ENCODE measurements around the gene FTO. TPM values are rescaled to one million over a fixed set of nuclear protein-coding genes. Genes with fewer than 3 reads are reported as not detected.

FTO gene
- total RNA-seq, 4 donors from 2014 or later = 102 to 138 (median 130) TPM

- no peak for ATAC-seq
- WGBS, 2 donors (ENCODE audit: low coverage in 1 of 2) = 83 to 85% methylated on average over 4 of the region's 5 CpGs
- peaks cover 0 to 16% (median 3%) of the 10 kb centered on the region in 3 donors for H3K4me1 ChIP-seq
These were observed 242.9 kb downstream of the FTO start for GRCh38 chr16:53946746-53947386.

GRCh38 chr16:53947642-53948041 lies 243.7 kb downstream of the FTO start:
- Histone ChIP-seq H3K36me3 (peaks cover 0 to 2% of the 10 kb centered on the region in 2 donors), H3K4me1 (peaks cover 0 to 24% (median 7%) of the 10 kb centered on the region in 3 donors), H3K4me3 (no peak overlapping the region), H3K27me3 (no peaks in the 10 kb centered on the region), H3K27ac (no peak overlapping the region), H3K9me3 (no peaks in the 10 kb centered on the region)
- TF ChIP-seq POLR2A (IDR thresholded peaks at IDR 0.05) (no peak), EP300 (IDR thresholded peaks at IDR 0.05) (no peak), CTCF (IDR thresholded peaks at IDR 0.05) (no peak), POLR2AphosphoS5 (IDR thresholded peaks at IDR 0.05) (no peak)
- ATAC-seq = no peak
- WGBS, 2 donors (ENCODE audit: low coverage in 1 of 2) = 93 to 98% methylated on average over 6 to 7 of the region's 7 CpGs

More at GRCh38 chr16:53946746-53947386, 242.9 kb downstream of the FTO start:
- Histone ChIP-seq H3K36me3 (peaks cover 0 to 9% of the 10 kb centered on the region in 2 donors), H3K27ac (no peak overlapping the region), H3K9me3 (no peaks in the 10 kb centered on the region), H3K27me3 (no peaks in the 10 kb centered on the region), H3K4me3 (no peak overlapping the region)
- TF ChIP-seq CTCF (IDR thresholded peaks at IDR 0.05) (no peak), POLR2A (IDR thresholded peaks at IDR 0.05) (no peak), EP300 (IDR thresholded peaks at IDR 0.05) (no peak), POLR2AphosphoS5 (IDR thresholded peaks at IDR 0.05) (no peak)

- Histone ChIP-seq H3K27me3 (no peaks in the 10 kb centered on the region), H3K4me3 (no peak overlapping the region), H3K9me3 (no peaks in the 10 kb centered on the region), H3K27ac (no peak overlapping the region), H3K4me1 (peaks cover 0 to 29% (median 7%) of the 10 kb centered on the region in 3 donors), H3K36me3 (no peaks in the 10 kb centered on the region)
- TF ChIP-seq EP300 (IDR thresholded peaks at IDR 0.05) (no peak), CTCF (IDR thresholded peaks at IDR 0.05) (no peak), POLR2AphosphoS5 (IDR thresholded peaks at IDR 0.05) (no peak), POLR2A (IDR thresholded peaks at IDR 0.05) (no peak)
- 90 to 93% methylated on average over 2 to 4 of the region's 4 CpGs for WGBS, 2 donors (ENCODE audit: low coverage in 1 of 2)
- no peak for ATAC-seq
These were observed 244.4 kb downstream of the FTO start for GRCh38 chr16:53948326-53948725.

DNA sequence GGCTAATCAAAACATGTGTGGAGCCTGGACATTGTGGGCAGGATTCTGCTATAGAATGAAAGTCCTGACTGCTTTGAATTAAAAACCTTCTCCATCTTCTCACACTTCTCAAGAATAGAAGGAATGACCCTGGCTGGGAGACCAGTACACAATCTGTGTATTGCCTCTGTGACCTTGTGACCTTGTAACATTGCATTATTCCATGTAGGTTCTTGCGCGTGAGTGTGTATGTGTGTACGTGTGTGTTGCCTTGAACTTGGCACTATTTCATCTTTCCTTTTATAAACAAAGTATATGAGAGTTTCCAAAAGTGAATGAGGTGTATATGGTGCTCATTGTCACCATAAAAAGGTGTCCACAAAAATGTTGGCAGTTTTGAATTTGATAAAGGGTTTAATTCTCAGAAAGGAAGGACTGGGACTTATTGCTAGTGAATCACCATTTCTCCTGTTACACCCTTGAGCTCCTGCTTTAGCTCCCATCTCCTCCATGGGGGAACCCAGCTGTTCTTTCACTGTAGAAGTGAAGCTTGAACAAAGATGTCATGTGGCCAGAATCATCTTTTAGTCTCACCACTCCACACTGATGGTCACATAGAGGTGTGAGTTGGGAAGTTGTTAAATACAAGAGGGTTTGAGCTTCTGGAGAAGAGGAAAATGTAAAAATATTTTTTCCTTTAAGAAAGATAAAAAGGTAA lies 244.9 kb downstream of the FTO start:
- Histone ChIP-seq H3K4me1 (peaks cover 0 to 29% (median 7%) of the 10 kb centered on the region in 3 donors), H3K36me3 (no peaks in the 10 kb centered on the region), H3K27me3 (no peaks in the 10 kb centered on the region), H3K27ac (no peak overlapping the region), H3K4me3 (no peak overlapping the region), H3K9me3 (no peaks in the 10 kb centered on the region)
- no peak for ATAC-seq
- WGBS, 2 donors (ENCODE audit: low coverage in 1 of 2) = 84 to 100% methylated on average over 3 of the region's 3 CpGs
- TF ChIP-seq CTCF (IDR thresholded peaks at IDR 0.05) (no peak), EP300 (IDR thresholded peaks at IDR 0.05) (no peak), POLR2A (IDR thresholded peaks at IDR 0.05) (no peak), POLR2AphosphoS5 (IDR thresholded peaks at IDR 0.05) (no peak)
